Stimulated activated effector memory CD8-positive, alpha-beta T cell treated with anti-CD3 and anti-CD28 coated beads, Interleukin-12 subunit alpha, Interleukin-12 subunit beta, amount 100 ng/mL, for 72 hours (primary cell): ENCODE measurements around the gene ABCD4.

Experiments used
- ATAC-seq: fragments of 150-1000 bp; cut with Tn5 transposase; 2 replicates; pipeline ENCODE4 v1.10.0; 2021
- DNase-seq, 2 donors: peaks; one replicate each; pipeline ENCODE4 v3.0.0; 2021 to 2022; ENCODE audit warnings: low spot score in 2 of 2
- H3K27ac Mint-ChIP-seq: one replicate; pipeline ENCODE4 v1.8.0; 2022; ENCODE audit warnings: mild to moderate bottlenecking, mixed read lengths
- H3K36me3 Mint-ChIP-seq: one replicate; pipeline ENCODE4 v1.8.0; 2022; ENCODE audit warnings: mild to moderate bottlenecking, mixed read lengths
- H3K4me1 Mint-ChIP-seq: one replicate; pipeline ENCODE4 v1.8.0; 2022; ENCODE audit warnings: mixed read lengths
- H3K4me3 Mint-ChIP-seq: one replicate; pipeline ENCODE4 v1.8.0; 2022; ENCODE audit warnings: mild to moderate bottlenecking, mixed read lengths
- H3K9me3 Mint-ChIP-seq: one replicate; pipeline ENCODE4 v1.8.0; 2022; ENCODE audit warnings: mixed read lengths

Gene ABCD4

GRCh38 chr14:74238974-74239847 lies 63.5 kb downstream of the ABCD4 start, which contains the start of gene VSX2:
Gene VSX2, plus strand, starts transcription at chr14:74239449. Its CDS starts 113 bp downstream, at chr14:74239562.
- DNase-seq (no peak), ATAC-seq (no peak)
- H3K9me3 Mint-ChIP-seq, result no peaks in the 10 kb centered on the region
- H3K4me1 Mint-ChIP-seq, result peaks cover 26% of the 10 kb centered on the region
- peak within 1 kb of the TSS; percentile 59 for H3K4me3 Mint-ChIP-seq
- no peaks in the 10 kb centered on the region for H3K36me3 Mint-ChIP-seq
- H3K27ac Mint-ChIP-seq, result no peak within 1 kb of the TSS

- no peaks in the 10 kb centered on the region for H3K9me3 Mint-ChIP-seq
- no peak overlapping the region for H3K4me3 Mint-ChIP-seq
- ATAC-seq, result no peak
- peaks cover 23% of the 10 kb centered on the region for H3K4me1 Mint-ChIP-seq
- no peak for DNase-seq
- H3K27ac Mint-ChIP-seq, result no peak overlapping the region
- H3K36me3 Mint-ChIP-seq, result no peaks in the 10 kb centered on the region
Observed at GRCh38 chr14:74237441-74237840, 65.3 kb downstream of the ABCD4 start.
